ENCODE data around the gene BFSP1. TPM values are rescaled to one million over a fixed set of nuclear protein-coding genes. Genes with fewer than 3 reads are reported as not detected.

Gene BFSP1
- total and polyA plus RNA-seq, 9 donors: 0.92 to 4.9 (median 1.5) TPM

GRCh38 chr20:17461941-17462340, 69.2 kb downstream of the BFSP1 start:
- no peak overlapping the region for H3K4me3 ChIP-seq
- intact Hi-C loops (cut with DNase I): no loop called here
- no peak overlapping the region for H3K27ac ChIP-seq
- no peaks in the 10 kb centered on the region for H3K27me3 ChIP-seq
- H3K4me1 ChIP-seq (ENCODE audit: insufficient read depth): no peaks in the 10 kb centered on the region
- no peaks in the 10 kb centered on the region for H3K36me3 ChIP-seq
- no peaks in the 10 kb centered on the region for H3K9me3 ChIP-seq
- TF ChIP-seq CTCF (IDR thresholded peaks at IDR 0.05) (no peak), POLR2A (IDR thresholded peaks at IDR 0.05) (no peak), EP300 (IDR thresholded peaks at IDR 0.05) (no peak)
- WGBS, 3 donors: 81 to 83% (median 82%) methylated on average over 3 of the region's 3 CpGs
- DNase-seq: no peak

- intact Hi-C loops (cut with DNase I): no loop called here
- Histone ChIP-seq H3K4me1 (ENCODE audit: insufficient read depth) (no peaks in the 10 kb centered on the region), H3K27me3 (no peaks in the 10 kb centered on the region), H3K36me3 (no peaks in the 10 kb centered on the region), H3K9me3 (no peaks in the 10 kb centered on the region), H3K4me3 (no peak overlapping the region), H3K27ac (no peak overlapping the region)
- TF ChIP-seq CTCF (IDR thresholded peaks at IDR 0.05): no peak
- no peak for TF ChIP-seq EP300 (IDR thresholded peaks at IDR 0.05)
- WGBS, 3 donors: 63 to 74% (median 66%) methylated on average over 2 of the region's 2 CpGs
- DNase-seq: no peak
These were observed 71.1 kb downstream of the BFSP1 start for GRCh38 chr20:17460119-17460518.

- Histone ChIP-seq H3K27me3 (no peaks in the 10 kb centered on the region), H3K4me3 (no peak overlapping the region), H3K27ac (no peak overlapping the region), H3K36me3 (no peaks in the 10 kb centered on the region), H3K9me3 (no peaks in the 10 kb centered on the region), H3K4me1 (ENCODE audit: insufficient read depth) (no peaks in the 10 kb centered on the region)
- intact Hi-C loops (cut with DNase I): no loop called here
- no peak for TF ChIP-seq EP300 (IDR thresholded peaks at IDR 0.05)
- TF ChIP-seq CTCF (IDR thresholded peaks at IDR 0.05): no peak
- 89 to 90% (median 90%) methylated on average over 6 of the region's 6 CpGs for WGBS, 3 donors
- no peak for DNase-seq
These were observed 73.5 kb downstream of the BFSP1 start for GRCh38 chr20:17457588-17458190.

- Histone ChIP-seq H3K9me3 (no peaks in the 10 kb centered on the region), H3K36me3 (no peaks in the 10 kb centered on the region), H3K4me1 (ENCODE audit: insufficient read depth) (no peaks in the 10 kb centered on the region), H3K27me3 (no peaks in the 10 kb centered on the region), H3K4me3 (no peak overlapping the region), H3K27ac (no peak overlapping the region)
- no peak for DNase-seq
- intact Hi-C loops (cut with DNase I): no loop called here
- WGBS, 3 donors: 77 to 90% (median 82%) methylated on average over 1 of the region's 1 CpG
- TF ChIP-seq POLR2A (IDR thresholded peaks at IDR 0.05) (no peak), CTCF (IDR thresholded peaks at IDR 0.05) (no peak)
These were observed 74.1 kb downstream of the BFSP1 start for GRCh38 chr20:17457079-17457478.
